GM12892 (cell line): Measurements from ENCODE around the gene MYOD1.

Experiments
- POLR2A ChIP-seq: IDR thresholded peaks from 2 replicates; pipeline ENCODE4 v1.6.1; 2011; ENCODE audit warnings: low read depth, low read length, control low read depth
- POLR2AphosphoS5 ChIP-seq: IDR thresholded peaks from 2 replicates; pipeline ENCODE4 v1.6.1; 2011; ENCODE audit warnings: low read depth, low read length, control low read depth

- no peak for TF ChIP-seq POLR2A
- no peak for TF ChIP-seq POLR2AphosphoS5
These were observed 28.0 kb downstream of the MYOD1 start for GRCh38 chr11:17747131-17747955.
